IPS DF 6.9 (cell line): Measurements from ENCODE around the gene STK32A.

Experiments
- DNase-seq: peaks from one replicate; pipeline ENCODE4 v3.0.0-alpha.2; 2013; ENCODE audit warnings: low read depth, low spot score
- H3K27ac ChIP-seq: one replicate; pipeline ENCODE4 v1.5.1; 2013; ENCODE audit warnings: low read length, control low read depth
- H3K27me3 ChIP-seq: 2 replicates; pipeline ENCODE4 v1.6.1; 2013; ENCODE audit warnings: mild to moderate bottlenecking, low read length; ENCODE audit not compliant: control insufficient read depth, insufficient read depth
- H3K36me3 ChIP-seq: 2 replicates; pipeline ENCODE4 v1.6.1; 2013; ENCODE audit warnings: low read length; ENCODE audit not compliant: control insufficient read depth, insufficient read depth
- H3K4me1 ChIP-seq: 2 replicates; pipeline ENCODE4 v1.6.1; 2013; ENCODE audit warnings: low read length; ENCODE audit not compliant: control insufficient read depth, insufficient read depth
- H3K4me3 ChIP-seq: 2 replicates; pipeline ENCODE4 v1.5.1; 2013; ENCODE audit warnings: mild to moderate bottlenecking, low read length
- H3K9me3 ChIP-seq: 2 replicates; pipeline ENCODE4 v1.6.1; 2013; ENCODE audit warnings: low read length, inconsistent platforms; ENCODE audit not compliant: control insufficient read depth, insufficient read depth
- WGBS: extraction: QIAGEN DNeasy Blood & Tissue Kit; methylation state at CpG from one replicate; pipeline ENCODE4 v1.1.7; 2013; ENCODE audit warnings: mixed read lengths, missing lambda C conversion rate; ENCODE audit not compliant: insufficient read length, insufficient coverage; 5-methylcytosine and 5-hydroxymethylcytosine counted together

Gene STK32A

GRCh38 chr5:147415651-147416050, 180.8 kb downstream of the STK32A start:
- Histone ChIP-seq H3K9me3 (no peaks in the 10 kb centered on the region), H3K36me3 (peaks cover 53% of the 10 kb centered on the region), H3K27ac (no peak overlapping the region), H3K27me3 (no peaks in the 10 kb centered on the region), H3K4me3 (no peak overlapping the region), H3K4me1 (no peaks in the 10 kb centered on the region)
- no peak for DNase-seq
- no CpG with 5 or more reads among the region's 3 CpGs for WGBS

GRCh38 chr5:147417135-147417813, 182.4 kb downstream of the STK32A start:
- Histone ChIP-seq H3K36me3 (peaks cover 40% of the 10 kb centered on the region; the same call in 1 of the 2 replicates), H3K4me3 (no peak overlapping the region), H3K9me3 (no peaks in the 10 kb centered on the region), H3K4me1 (no peaks in the 10 kb centered on the region), H3K27me3 (no peaks in the 10 kb centered on the region), H3K27ac (no peak overlapping the region)
- DNase-seq: no peak
- no CpG with 5 or more reads among the region's 5 CpGs for WGBS

- no CpG with 5 or more reads among the region's 2 CpGs for WGBS
- Histone ChIP-seq H3K36me3 (peaks cover 35% of the 10 kb centered on the region; the same call in 1 of the 2 replicates), H3K9me3 (no peaks in the 10 kb centered on the region), H3K27ac (no peak overlapping the region), H3K27me3 (no peaks in the 10 kb centered on the region), H3K4me3 (no peak overlapping the region), H3K4me1 (no peaks in the 10 kb centered on the region)
- DNase-seq: no peak
These were observed 183.8 kb downstream of the STK32A start for GRCh38 chr5:147418613-147419012.

- WGBS: no CpG with 5 or more reads among the region's 3 CpGs
- Histone ChIP-seq H3K27ac (no peak overlapping the region), H3K4me3 (no peak overlapping the region), H3K4me1 (peaks cover 3% of the 10 kb centered on the region), H3K36me3 (peaks cover 7% of the 10 kb centered on the region; the same call in 1 of the 2 replicates), H3K27me3 (no peaks in the 10 kb centered on the region), H3K9me3 (no peaks in the 10 kb centered on the region)
- no peak for DNase-seq
These were observed 192.0 kb downstream of the STK32A start for GRCh38 chr5:147426640-147427327.

- H3K4me1 ChIP-seq: peaks cover 8% of the 10 kb centered on the region
- H3K36me3 ChIP-seq: peaks cover 9% of the 10 kb centered on the region; the same call in 1 of the 2 replicates
- no peak overlapping the region for H3K27ac ChIP-seq
- no peaks in the 10 kb centered on the region for H3K27me3 ChIP-seq
- WGBS: no CpG with 5 or more reads among the region's 1 CpG
- no peak overlapping the region for H3K4me3 ChIP-seq
- DNase-seq: no peak
- H3K9me3 ChIP-seq: no peaks in the 10 kb centered on the region
These were observed 192.9 kb downstream of the STK32A start for GRCh38 chr5:147427521-147428401.

- H3K4me1 ChIP-seq: peaks cover 8% of the 10 kb centered on the region
- WGBS: no CpG with 5 or more reads among the region's 2 CpGs
- no peaks in the 10 kb centered on the region for H3K9me3 ChIP-seq
- no peak overlapping the region for H3K27ac ChIP-seq
- H3K4me3 ChIP-seq: no peak overlapping the region
- H3K36me3 ChIP-seq: 0 out of 2 replicates have a peak, but pooled peaks cover 4% of the 10 kb centered on the region
- H3K27me3 ChIP-seq: no peaks in the 10 kb centered on the region
- DNase-seq: no peak
These were observed 195.8 kb downstream of the STK32A start for GRCh38 chr5:147430628-147431027.

- WGBS: no CpG with 5 or more reads among the region's 3 CpGs
- Histone ChIP-seq H3K4me3 (no peak overlapping the region), H3K27ac (no peak overlapping the region), H3K9me3 (no peaks in the 10 kb centered on the region), H3K4me1 (peaks cover 9% of the 10 kb centered on the region), H3K36me3 (0 out of 2 replicates have a peak, but pooled peaks cover 4% of the 10 kb centered on the region), H3K27me3 (no peaks in the 10 kb centered on the region)
- DNase-seq: no peak
These were observed 196.8 kb downstream of the STK32A start for GRCh38 chr5:147431586-147431985.

- Histone ChIP-seq H3K27me3 (no peaks in the 10 kb centered on the region), H3K27ac (no peak overlapping the region), H3K9me3 (no peaks in the 10 kb centered on the region), H3K4me1 (peaks cover 11% of the 10 kb centered on the region), H3K36me3 (0 out of 2 replicates have a peak, but pooled peaks cover 2% of the 10 kb centered on the region), H3K4me3 (no peak overlapping the region)
- no peak for DNase-seq
- no CpG with 5 or more reads among the region's 4 CpGs for WGBS
These were observed 197.5 kb downstream of the STK32A start for GRCh38 chr5:147432323-147432722.

- Histone ChIP-seq H3K36me3 (0 out of 2 replicates have a peak, but pooled peaks cover 2% of the 10 kb centered on the region), H3K27me3 (no peaks in the 10 kb centered on the region), H3K27ac (no peak overlapping the region), H3K4me1 (peaks cover 11% of the 10 kb centered on the region), H3K4me3 (no peak overlapping the region), H3K9me3 (no peaks in the 10 kb centered on the region)
- no peak for DNase-seq
- no CpG with 5 or more reads among the region's 3 CpGs for WGBS
These were observed 199.2 kb downstream of the STK32A start for GRCh38 chr5:147434049-147434448.

- 0 out of 2 replicates have a peak, but pooled peaks cover 2% of the 10 kb centered on the region for H3K36me3 ChIP-seq
- no peak for DNase-seq
- peaks cover 9% of the 10 kb centered on the region for H3K4me1 ChIP-seq
- no peaks in the 10 kb centered on the region for H3K9me3 ChIP-seq
- no peak overlapping the region for H3K4me3 ChIP-seq
- no peaks in the 10 kb centered on the region for H3K27me3 ChIP-seq
- WGBS: no CpG with 5 or more reads among the region's 3 CpGs
- H3K27ac ChIP-seq: no peak overlapping the region
These were observed 201.8 kb downstream of the STK32A start for GRCh38 chr5:147436596-147436995.
